Endothelial cell of umbilical vein (primary cell): ENCODE results near the gene INS. TPM values are rescaled to one million over a fixed set of nuclear protein-coding genes. Genes with fewer than 3 reads are reported as not detected.

Source experiments
- BruUV-seq: library from RNA; stranded (reverse); fragments of 400-500 nt; replicated peaks from 2 replicates; lab custom pipeline; 2021; lab: Mats Ljungman, UMichigan
- CTCF ChIA-PET: fragments of 300-600, 350-600 bp; sonication (Branson Sonifier 250); formaldehyde crosslinking; loops from one replicate; lab custom pipeline; 2021; ENCODE audit warnings: antibody characterized with exemption, inconsistent platforms; lab: Charles Lee
- POLR2A ChIA-PET: fragments of 300-600, 350-600 bp; sonication (Branson Sonifier 250); formaldehyde crosslinking; loops from one replicate; lab custom pipeline; 2021; ENCODE audit warnings: antibody characterized with exemption, inconsistent platforms; lab: Charles Lee
- DNase-seq: peaks from one replicate; pipeline ENCODE4 v3.0.0-alpha.2; 2011; ENCODE audit warnings: low read depth, low spot score
- FAIRE-seq: peaks from 2 replicates; lab custom pipeline; 2011; peaks lifted over from hg19 to GRCh38; lab: Jason Lieb, UNC
- H2AFZ ChIP-seq: 2 replicates; pipeline ENCODE4 v1.6.0; 2012; ENCODE audit warnings: low read depth, low read length, control low read depth, inconsistent platforms
- H3K27ac ChIP-seq: 2 replicates; pipeline ENCODE4 v1.5.1; 2011; ENCODE audit warnings: low read depth, mild to moderate bottlenecking, control low read depth, low read length, moderate library complexity; ENCODE audit not compliant: insufficient read depth
- H3K27me3 ChIP-seq, 2 experiments: 2 replicates each; pipeline versions ENCODE4 v1.6.0 to v1.6.1; 2011; ENCODE audit warnings: low read length in 2 of 2, mixed read lengths in 1 of 2; ENCODE audit not compliant: control insufficient read depth in 2 of 2, insufficient read depth in 2 of 2
- H3K36me3 ChIP-seq, 2 experiments: 2 replicates in 1 of 2; 3 replicates in 1 of 2; pipeline ENCODE4 v1.5.1; 2011; ENCODE audit warnings: low read length in 2 of 2, mild to moderate bottlenecking in 1 of 2, moderate library complexity in 1 of 2; ENCODE audit not compliant: control insufficient read depth in 2 of 2, insufficient read depth in 2 of 2; ENCODE audit errors: extremely low read depth in 1 of 2
- H3K4me1 ChIP-seq: 3 replicates; pipeline ENCODE4 v1.5.1; 2011; ENCODE audit warnings: mild to moderate bottlenecking, low read length; ENCODE audit not compliant: control insufficient read depth, insufficient read depth; ENCODE audit errors: extremely low read depth
- H3K4me2 ChIP-seq: 2 replicates; pipeline ENCODE4 v1.6.1; 2011; ENCODE audit warnings: low read length, control low read depth, mixed read lengths; ENCODE audit not compliant: insufficient read depth
- H3K4me3 ChIP-seq, 3 experiments: fragments of 200-600 bp in 1 of 3; sonication (generic), shearing (Covaris generic) in 1 of 3; replicated peaks in 1 of 3; 2 replicates each; pipeline ENCODE4 v1.5.1; 2011 to 2016; ENCODE audit warnings: control low read depth in 3 of 3, low read length in 3 of 3, mild to moderate bottlenecking in 2 of 3, inconsistent platforms in 1 of 3, low read depth in 1 of 3, moderate library complexity in 1 of 3; ENCODE audit not compliant: insufficient read depth in 1 of 3
- H3K79me2 ChIP-seq: 2 replicates; pipeline ENCODE4 v1.6.0; 2012; ENCODE audit warnings: low read length, inconsistent platforms; ENCODE audit not compliant: control insufficient read depth, insufficient read depth
- H3K9ac ChIP-seq: replicated peaks from 2 replicates; pipeline ENCODE3; 2011; ENCODE audit warnings: low read length, control low read depth; ENCODE audit not compliant: insufficient read depth; ENCODE audit errors: extremely low read depth
- H3K9me1 ChIP-seq: replicated peaks from 3 replicates; pipeline ENCODE4 v1.6.0; 2011; ENCODE audit warnings: mild to moderate bottlenecking, low read length; ENCODE audit not compliant: control insufficient read depth, insufficient read depth; ENCODE audit errors: extremely low read depth
- H3K9me3 ChIP-seq: replicated peaks from 2 replicates; pipeline ENCODE4 v1.5.1; 2012; ENCODE audit warnings: low read length, inconsistent platforms; ENCODE audit not compliant: control insufficient read depth, insufficient read depth
- H4K20me1 ChIP-seq: replicated peaks from 2 replicates; pipeline ENCODE3; 2011; ENCODE audit warnings: mild to moderate bottlenecking, low read length; ENCODE audit not compliant: control insufficient read depth, insufficient read depth; ENCODE audit errors: extremely low read depth
- EZH2 ChIP-seq: IDR thresholded peaks from 2 replicates; pipeline ENCODE4 v1.6.1; 2012; ENCODE audit warnings: borderline replicate concordance, low read depth, mild to moderate bottlenecking, moderate library complexity, low read length, inconsistent platforms; ENCODE audit not compliant: severe bottlenecking
- FOS ChIP-seq: IDR thresholded peaks from 2 replicates; pipeline ENCODE4 v1.6.1; 2011; ENCODE audit warnings: mild to moderate bottlenecking, low read length, moderate library complexity, borderline replicate concordance; ENCODE audit not compliant: insufficient read depth
- GATA2 ChIP-seq: IDR thresholded peaks from 2 replicates; pipeline ENCODE4 v1.7.0; 2011; ENCODE audit warnings: low read depth, mild to moderate bottlenecking, moderate library complexity, mixed read lengths, low read length; ENCODE audit not compliant: insufficient read length, insufficient read depth
- JUN ChIP-seq: IDR thresholded peaks from 2 replicates; pipeline ENCODE4 v1.6.1; 2011; ENCODE audit warnings: borderline replicate concordance, low read depth; ENCODE audit not compliant: insufficient read length, insufficient read depth
- MYC ChIP-seq: IDR thresholded peaks from one replicate; pipeline ENCODE4 v1.6.1; 2011; ENCODE audit warnings: mild to moderate bottlenecking, low read depth, low read length
- POLR2A ChIP-seq: IDR thresholded peaks from 2 replicates; pipeline ENCODE4 v1.6.1; 2012; ENCODE audit warnings: low read depth, mild to moderate bottlenecking, control low read depth, low read length
- POLR2AphosphoS5 ChIP-seq: IDR thresholded peaks from 2 replicates; pipeline ENCODE4 v1.6.1; 2012; ENCODE audit warnings: low read depth, mild to moderate bottlenecking, control low read depth, low read length, moderate library complexity; ENCODE audit not compliant: insufficient read depth
- dilution Hi-C: fragments of 300-500 bp; cut with MboI; formaldehyde crosslinking; loops from one replicate; pipeline ENCODE4 v1.15.0; 2019; ENCODE audit warnings: low sequenced_read_pairs; ENCODE audit not compliant: extremely low pct_ligation_motif_present
- intact Hi-C: fragments of 100-400 bp; cut with micrococcal nuclease; formaldehyde crosslinking; loops from one replicate; pipeline ENCODE4 v1.10.0; 2022
- polyA plus RNA-seq, 4 experiments: library from polyadenylated mRNA; depleted of rRNA in 3 of 4; stranded (reverse) in 3 of 4; unstranded in 1 of 4; fragments of >200 nt; gene quantifications; 2 replicates each; pipeline versions ENCODE4 v1.2.1 to v1.2.3, GENCODE V29; 2011 to 2012; ENCODE audit warnings: missing spikeins in 1 of 4
- total RNA-seq: library from RNA; stranded (reverse); gene quantifications from 2 replicates; pipeline ENCODE4 v1.2.3, GENCODE V29; 2021
- TF ChIP-seq, protein P1 (sequence below): IDR thresholded peaks from 2 replicates; pipeline ENCODE4 v1.6.1; 2011; ENCODE audit not compliant: insufficient read depth, insufficient read length
- TF ChIP-seq, protein P2 (sequence below), 2 donors: IDR thresholded peaks; 1 replicate in 1 of 2; 2 replicates in 1 of 2; pipeline ENCODE4 v1.5.1; 2011; ENCODE audit warnings: low read length in 2 of 2, mild to moderate bottlenecking in 2 of 2, moderate library complexity in 2 of 2, control low read depth in 1 of 2, inconsistent platforms in 1 of 2, low read depth in 1 of 2; ENCODE audit not compliant: insufficient read depth in 1 of 2; ENCODE audit errors: extremely low read depth in 1 of 2

Gene INS
- total and polyA plus RNA-seq, 2 donors (not counting 3 experiments of a cell fraction or from before 2014, with no cell fraction given) = not detected

DNA sequence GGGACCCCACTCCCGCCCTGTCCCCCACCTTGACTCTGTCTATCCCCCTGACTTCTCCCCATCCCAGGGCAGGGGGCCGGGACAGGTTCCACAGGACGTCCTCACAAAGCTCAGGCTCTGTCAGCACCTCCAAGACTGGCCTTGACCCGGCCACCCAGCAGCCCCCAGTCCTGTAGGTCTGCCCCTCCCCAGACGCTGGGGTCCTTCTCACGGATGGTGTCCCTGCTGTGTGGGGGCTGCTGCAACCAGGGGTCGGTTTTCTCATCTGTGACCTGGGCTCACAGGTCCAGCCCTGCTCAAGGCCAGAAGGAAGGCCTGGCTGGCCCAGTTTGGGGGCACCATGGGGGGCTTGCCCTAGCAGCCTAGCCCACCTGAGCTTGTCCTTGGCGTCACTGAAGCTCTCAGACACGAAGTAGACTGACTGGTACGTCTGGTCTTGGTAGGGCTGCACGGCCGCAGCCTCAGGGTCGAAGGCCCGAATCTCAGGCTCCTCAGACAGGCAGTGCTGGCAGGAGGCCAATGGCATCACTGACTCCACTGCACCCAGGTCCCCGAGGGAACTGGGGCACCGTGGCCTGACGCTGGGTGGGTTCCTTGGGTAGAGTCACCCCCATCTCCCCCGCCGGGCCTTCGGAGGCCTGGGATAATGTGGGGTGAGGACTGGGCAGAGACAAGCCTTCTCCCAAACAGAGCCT is 4.0 kb upstream of the INS start:
- BruUV-seq = no TSS peak
- Histone ChIP-seq H3K4me1 (no peaks in the 10 kb centered on the region), H3K27ac (no peak overlapping the region), H3K36me3 (no peaks in the 10 kb centered on the region), H4K20me1 (no peaks in the 10 kb centered on the region), H2AFZ (no peak overlapping the region), H3K27me3 (no peaks in the 10 kb centered on the region), H3K4me2 (no peak overlapping the region), H3K9me1 (no peaks in the 10 kb centered on the region), H3K79me2 (no peaks in the 10 kb centered on the region), H3K4me3 (no peak overlapping the region), H3K9me3 (no peaks in the 10 kb centered on the region), H3K9ac (no peak overlapping the region)
- no peak for FAIRE-seq
- dilution Hi-C loops (no loop called here), intact Hi-C loops (no loop called here)
- ChIA-PET POLR2A (no interaction called here), CTCF (interaction anchor here (1.1 to 1.4 kb wide), 2 partner anchors 283 to 526 kb away, joined by 3 read pairs; no protein-coding TSS in a partner anchor)
- DNase-seq = no peak
- TF ChIP-seq EZH2 = no peak
- no peak for TF ChIP-seq GATA2
- TF ChIP-seq JUN = no peak
- TF ChIP-seq MYC = no peak
- TF ChIP-seq POLR2A = no peak
- TF ChIP-seq, protein P1, sequence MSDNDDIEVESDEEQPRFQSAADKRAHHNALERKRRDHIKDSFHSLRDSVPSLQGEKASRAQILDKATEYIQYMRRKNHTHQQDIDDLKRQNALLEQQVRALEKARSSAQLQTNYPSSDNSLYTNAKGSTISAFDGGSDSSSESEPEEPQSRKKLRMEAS = no peak
- TF ChIP-seq FOS = no peak
- TF ChIP-seq, protein P2, sequence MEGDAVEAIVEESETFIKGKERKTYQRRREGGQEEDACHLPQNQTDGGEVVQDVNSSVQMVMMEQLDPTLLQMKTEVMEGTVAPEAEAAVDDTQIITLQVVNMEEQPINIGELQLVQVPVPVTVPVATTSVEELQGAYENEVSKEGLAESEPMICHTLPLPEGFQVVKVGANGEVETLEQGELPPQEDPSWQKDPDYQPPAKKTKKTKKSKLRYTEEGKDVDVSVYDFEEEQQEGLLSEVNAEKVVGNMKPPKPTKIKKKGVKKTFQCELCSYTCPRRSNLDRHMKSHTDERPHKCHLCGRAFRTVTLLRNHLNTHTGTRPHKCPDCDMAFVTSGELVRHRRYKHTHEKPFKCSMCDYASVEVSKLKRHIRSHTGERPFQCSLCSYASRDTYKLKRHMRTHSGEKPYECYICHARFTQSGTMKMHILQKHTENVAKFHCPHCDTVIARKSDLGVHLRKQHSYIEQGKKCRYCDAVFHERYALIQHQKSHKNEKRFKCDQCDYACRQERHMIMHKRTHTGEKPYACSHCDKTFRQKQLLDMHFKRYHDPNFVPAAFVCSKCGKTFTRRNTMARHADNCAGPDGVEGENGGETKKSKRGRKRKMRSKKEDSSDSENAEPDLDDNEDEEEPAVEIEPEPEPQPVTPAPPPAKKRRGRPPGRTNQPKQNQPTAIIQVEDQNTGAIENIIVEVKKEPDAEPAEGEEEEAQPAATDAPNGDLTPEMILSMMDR (IDR thresholded peaks at IDR 0.05; ENCODE audit: extremely low read depth in 1 of 2, insufficient read depth in 1 of 2, low read depth in 1 of 2, low read length in 2 of 2) = no peak
- TF ChIP-seq POLR2AphosphoS5 = no peak
